ENCODE results near the gene SLC6A16. TPM values are rescaled to one million over a fixed set of nuclear protein-coding genes. Genes with fewer than 3 reads are reported as not detected.

The SLC6A16 gene
- total and polyA plus RNA-seq, 2 experiments from 2014 or later: 0.31 to 1.8 TPM

DNA sequence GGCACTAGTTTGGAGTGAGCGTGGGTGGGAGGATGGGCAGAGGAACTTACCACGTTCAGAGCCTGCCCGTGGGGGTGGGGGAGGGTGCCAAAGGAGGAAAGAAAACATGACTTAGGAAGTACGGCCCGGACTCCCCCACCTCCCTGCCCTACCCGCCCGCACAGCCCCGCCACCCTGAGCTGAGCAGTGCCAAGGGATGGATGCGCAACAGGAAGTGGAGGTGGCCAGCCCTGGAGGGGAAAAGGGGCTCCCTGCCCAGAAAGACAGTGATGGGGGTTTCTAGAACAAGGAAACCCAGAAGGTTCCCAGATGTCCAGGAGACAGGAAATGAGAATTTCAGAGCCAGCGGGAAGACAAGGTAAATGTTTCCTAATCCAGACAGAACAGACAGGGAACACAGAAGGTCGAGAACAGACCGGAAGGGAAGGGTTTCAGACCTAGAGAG, 30.9 kb upstream of the SLC6A16 start (continued):
- TF ChIP-seq, protein P1, sequence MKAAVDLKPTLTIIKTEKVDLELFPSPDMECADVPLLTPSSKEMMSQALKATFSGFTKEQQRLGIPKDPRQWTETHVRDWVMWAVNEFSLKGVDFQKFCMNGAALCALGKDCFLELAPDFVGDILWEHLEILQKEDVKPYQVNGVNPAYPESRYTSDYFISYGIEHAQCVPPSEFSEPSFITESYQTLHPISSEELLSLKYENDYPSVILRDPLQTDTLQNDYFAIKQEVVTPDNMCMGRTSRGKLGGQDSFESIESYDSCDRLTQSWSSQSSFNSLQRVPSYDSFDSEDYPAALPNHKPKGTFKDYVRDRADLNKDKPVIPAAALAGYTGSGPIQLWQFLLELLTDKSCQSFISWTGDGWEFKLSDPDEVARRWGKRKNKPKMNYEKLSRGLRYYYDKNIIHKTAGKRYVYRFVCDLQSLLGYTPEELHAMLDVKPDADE (IDR thresholded peaks at IDR 0.05): no peak

DNA sequence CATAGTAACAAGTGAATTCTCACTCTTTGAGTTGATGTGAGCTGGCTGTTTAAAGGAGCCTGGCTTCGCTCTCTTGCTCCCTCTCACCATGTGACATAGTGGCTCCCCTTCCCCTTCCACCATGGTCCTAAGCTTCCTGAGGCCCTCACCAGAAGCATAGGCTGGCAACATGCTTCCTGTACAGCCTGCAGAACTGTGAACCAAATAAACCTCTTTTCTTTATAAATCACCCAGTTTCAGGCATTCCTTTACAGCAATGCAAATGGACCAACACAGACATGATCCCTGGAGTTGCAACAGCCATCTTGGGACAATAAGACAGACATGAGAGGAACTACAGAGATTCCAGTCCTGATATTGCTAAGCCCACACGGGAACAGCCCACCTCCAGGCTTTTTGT, 24.6 kb upstream of the SLC6A16 start:
- 0 out of 2 replicates have a peak overlapping the region, but pooled peaks have one; percentile 35 for H3K27ac Mint-ChIP-seq
- no peak overlapping the region for H3K4me2 ChIP-seq
- DNase-seq (ENCODE audit: low spot score): no peak
- no peaks in the 10 kb centered on the region for H3K27me3 ChIP-seq (ENCODE audit: insufficient read depth)
- no peaks in the 10 kb centered on the region for H3K9me2 ChIP-seq (ENCODE audit: insufficient read depth)
- no peak overlapping the region for H3K27ac ChIP-seq (ENCODE audit: low read depth)
- ATAC-seq: no peak
- H3K4me1 ChIP-seq (ENCODE audit: insufficient read depth): no peaks in the 10 kb centered on the region
- peaks cover 59% of the 10 kb centered on the region for H3K36me3 ChIP-seq (ENCODE audit: insufficient read depth)
- H3F3A ChIP-seq (replicated peaks; ENCODE audit: low read depth): 0 out of 2 replicates have a peak, but pooled peaks cover 10% of the 10 kb centered on the region
- no peak overlapping the region for H3K4me3 ChIP-seq
- H3K9me3 Mint-ChIP-seq: peaks cover 3% of the 10 kb centered on the region; the same call in 1 of the 3 replicates
- peaks cover 6% of the 10 kb centered on the region; the same call in 2 of the 3 replicates for H3K4me1 Mint-ChIP-seq
- H2AFZ ChIP-seq: no peak overlapping the region
- peaks cover 6% of the 10 kb centered on the region; the same call in 1 of the 2 replicates for H4K20me1 ChIP-seq (replicated peaks; ENCODE audit: insufficient read depth)
- peaks cover 97% of the 10 kb centered on the region for H3K36me3 Mint-ChIP-seq (ENCODE audit: low read depth)
- H3K79me2 ChIP-seq (replicated peaks; ENCODE audit: insufficient read depth): peaks cover 3% of the 10 kb centered on the region
- H3K27me3 Mint-ChIP-seq (ENCODE audit: insufficient read depth, low read depth, poor library complexity): peaks cover 20% of the 10 kb centered on the region
- no peak overlapping the region for H3K4me3 Mint-ChIP-seq
- TF ChIP-seq, protein P2, sequence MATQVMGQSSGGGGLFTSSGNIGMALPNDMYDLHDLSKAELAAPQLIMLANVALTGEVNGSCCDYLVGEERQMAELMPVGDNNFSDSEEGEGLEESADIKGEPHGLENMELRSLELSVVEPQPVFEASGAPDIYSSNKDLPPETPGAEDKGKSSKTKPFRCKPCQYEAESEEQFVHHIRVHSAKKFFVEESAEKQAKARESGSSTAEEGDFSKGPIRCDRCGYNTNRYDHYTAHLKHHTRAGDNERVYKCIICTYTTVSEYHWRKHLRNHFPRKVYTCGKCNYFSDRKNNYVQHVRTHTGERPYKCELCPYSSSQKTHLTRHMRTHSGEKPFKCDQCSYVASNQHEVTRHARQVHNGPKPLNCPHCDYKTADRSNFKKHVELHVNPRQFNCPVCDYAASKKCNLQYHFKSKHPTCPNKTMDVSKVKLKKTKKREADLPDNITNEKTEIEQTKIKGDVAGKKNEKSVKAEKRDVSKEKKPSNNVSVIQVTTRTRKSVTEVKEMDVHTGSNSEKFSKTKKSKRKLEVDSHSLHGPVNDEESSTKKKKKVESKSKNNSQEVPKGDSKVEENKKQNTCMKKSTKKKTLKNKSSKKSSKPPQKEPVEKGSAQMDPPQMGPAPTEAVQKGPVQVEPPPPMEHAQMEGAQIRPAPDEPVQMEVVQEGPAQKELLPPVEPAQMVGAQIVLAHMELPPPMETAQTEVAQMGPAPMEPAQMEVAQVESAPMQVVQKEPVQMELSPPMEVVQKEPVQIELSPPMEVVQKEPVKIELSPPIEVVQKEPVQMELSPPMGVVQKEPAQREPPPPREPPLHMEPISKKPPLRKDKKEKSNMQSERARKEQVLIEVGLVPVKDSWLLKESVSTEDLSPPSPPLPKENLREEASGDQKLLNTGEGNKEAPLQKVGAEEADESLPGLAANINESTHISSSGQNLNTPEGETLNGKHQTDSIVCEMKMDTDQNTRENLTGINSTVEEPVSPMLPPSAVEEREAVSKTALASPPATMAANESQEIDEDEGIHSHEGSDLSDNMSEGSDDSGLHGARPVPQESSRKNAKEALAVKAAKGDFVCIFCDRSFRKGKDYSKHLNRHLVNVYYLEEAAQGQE (IDR thresholded peaks at IDR 0.05; ENCODE audit: unreplicated experiment): no peak
- TF ChIP-seq POLR2AphosphoS5 (IDR thresholded peaks at IDR 0.05; ENCODE audit: low read depth) (no peak), ZNF114 (CRISPR knock-in tag; IDR thresholded peaks at IDR 0.05) (no peak), EZH2phosphoT487 (IDR thresholded peaks at IDR 0.05; ENCODE audit: unreplicated experiment) (no peak), EZH2 (IDR thresholded peaks at IDR 0.05; ENCODE audit: low read depth, unreplicated experiment) (no peak), ZNF331 (CRISPR knock-in tag; IDR thresholded peaks at IDR 0.05; ENCODE audit: low read depth) (no peak), CREB1 (CRISPR knock-in tag; IDR thresholded peaks at IDR 0.05; ENCODE audit: low read depth) (no peak), STAT1 (IDR thresholded peaks at IDR 0.05; ENCODE audit: unreplicated experiment) (no peak)
- TF ChIP-seq, protein P1 (IDR thresholded peaks at IDR 0.05): no peak
- TF ChIP-seq, protein P3, sequence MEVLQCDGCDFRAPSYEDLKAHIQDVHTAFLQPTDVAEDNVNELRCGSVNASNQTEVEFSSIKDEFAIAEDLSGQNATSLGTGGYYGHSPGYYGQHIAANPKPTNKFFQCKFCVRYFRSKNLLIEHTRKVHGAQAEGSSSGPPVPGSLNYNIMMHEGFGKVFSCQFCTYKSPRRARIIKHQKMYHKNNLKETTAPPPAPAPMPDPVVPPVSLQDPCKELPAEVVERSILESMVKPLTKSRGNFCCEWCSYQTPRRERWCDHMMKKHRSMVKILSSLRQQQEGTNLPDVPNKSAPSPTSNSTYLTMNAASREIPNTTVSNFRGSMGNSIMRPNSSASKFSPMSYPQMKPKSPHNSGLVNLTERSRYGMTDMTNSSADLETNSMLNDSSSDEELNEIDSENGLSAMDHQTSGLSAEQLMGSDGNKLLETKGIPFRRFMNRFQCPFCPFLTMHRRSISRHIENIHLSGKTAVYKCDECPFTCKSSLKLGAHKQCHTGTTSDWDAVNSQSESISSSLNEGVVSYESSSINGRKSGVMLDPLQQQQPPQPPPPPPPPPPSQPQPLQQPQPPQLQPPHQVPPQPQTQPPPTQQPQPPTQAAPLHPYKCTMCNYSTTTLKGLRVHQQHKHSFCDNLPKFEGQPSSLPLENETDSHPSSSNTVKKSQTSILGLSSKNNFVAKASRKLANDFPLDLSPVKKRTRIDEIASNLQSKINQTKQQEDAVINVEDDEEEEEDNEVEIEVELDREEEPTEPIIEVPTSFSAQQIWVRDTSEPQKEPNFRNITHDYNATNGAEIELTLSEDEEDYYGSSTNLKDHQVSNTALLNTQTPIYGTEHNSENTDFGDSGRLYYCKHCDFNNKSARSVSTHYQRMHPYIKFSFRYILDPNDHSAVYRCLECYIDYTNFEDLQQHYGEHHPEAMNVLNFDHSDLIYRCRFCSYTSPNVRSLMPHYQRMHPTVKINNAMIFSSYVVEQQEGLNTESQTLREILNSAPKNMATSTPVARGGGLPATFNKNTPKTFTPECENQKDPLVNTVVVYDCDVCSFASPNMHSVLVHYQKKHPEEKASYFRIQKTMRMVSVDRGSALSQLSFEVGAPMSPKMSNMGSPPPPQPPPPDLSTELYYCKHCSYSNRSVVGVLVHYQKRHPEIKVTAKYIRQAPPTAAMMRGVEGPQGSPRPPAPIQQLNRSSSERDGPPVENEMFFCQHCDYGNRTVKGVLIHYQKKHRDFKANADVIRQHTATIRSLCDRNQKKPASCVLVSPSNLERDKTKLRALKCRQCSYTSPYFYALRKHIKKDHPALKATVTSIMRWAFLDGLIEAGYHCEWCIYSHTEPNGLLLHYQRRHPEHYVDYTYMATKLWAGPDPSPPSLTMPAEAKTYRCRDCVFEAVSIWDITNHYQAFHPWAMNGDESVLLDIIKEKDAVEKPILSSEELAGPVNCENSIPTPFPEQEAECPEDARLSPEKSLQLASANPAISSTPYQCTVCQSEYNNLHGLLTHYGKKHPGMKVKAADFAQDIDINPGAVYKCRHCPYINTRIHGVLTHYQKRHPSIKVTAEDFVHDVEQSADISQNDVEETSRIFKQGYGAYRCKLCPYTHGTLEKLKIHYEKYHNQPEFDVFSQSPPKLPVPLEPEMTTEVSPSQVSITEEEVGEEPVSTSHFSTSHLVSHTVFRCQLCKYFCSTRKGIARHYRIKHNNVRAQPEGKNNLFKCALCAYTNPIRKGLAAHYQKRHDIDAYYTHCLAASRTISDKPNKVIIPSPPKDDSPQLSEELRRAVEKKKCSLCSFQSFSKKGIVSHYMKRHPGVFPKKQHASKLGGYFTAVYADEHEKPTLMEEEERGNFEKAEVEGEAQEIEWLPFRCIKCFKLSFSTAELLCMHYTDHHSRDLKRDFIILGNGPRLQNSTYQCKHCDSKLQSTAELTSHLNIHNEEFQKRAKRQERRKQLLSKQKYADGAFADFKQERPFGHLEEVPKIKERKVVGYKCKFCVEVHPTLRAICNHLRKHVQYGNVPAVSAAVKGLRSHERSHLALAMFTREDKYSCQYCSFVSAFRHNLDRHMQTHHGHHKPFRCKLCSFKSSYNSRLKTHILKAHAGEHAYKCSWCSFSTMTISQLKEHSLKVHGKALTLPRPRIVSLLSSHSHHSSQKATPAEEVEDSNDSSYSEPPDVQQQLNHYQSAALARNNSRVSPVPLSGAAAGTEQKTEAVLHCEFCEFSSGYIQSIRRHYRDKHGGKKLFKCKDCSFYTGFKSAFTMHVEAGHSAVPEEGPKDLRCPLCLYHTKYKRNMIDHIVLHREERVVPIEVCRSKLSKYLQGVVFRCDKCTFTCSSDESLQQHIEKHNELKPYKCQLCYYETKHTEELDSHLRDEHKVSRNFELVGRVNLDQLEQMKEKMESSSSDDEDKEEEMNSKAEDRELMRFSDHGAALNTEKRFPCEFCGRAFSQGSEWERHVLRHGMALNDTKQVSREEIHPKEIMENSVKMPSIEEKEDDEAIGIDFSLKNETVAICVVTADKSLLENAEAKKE (CRISPR knock-in tag; IDR thresholded peaks at IDR 0.05): no peak
- TF ChIP-seq, protein P4, sequence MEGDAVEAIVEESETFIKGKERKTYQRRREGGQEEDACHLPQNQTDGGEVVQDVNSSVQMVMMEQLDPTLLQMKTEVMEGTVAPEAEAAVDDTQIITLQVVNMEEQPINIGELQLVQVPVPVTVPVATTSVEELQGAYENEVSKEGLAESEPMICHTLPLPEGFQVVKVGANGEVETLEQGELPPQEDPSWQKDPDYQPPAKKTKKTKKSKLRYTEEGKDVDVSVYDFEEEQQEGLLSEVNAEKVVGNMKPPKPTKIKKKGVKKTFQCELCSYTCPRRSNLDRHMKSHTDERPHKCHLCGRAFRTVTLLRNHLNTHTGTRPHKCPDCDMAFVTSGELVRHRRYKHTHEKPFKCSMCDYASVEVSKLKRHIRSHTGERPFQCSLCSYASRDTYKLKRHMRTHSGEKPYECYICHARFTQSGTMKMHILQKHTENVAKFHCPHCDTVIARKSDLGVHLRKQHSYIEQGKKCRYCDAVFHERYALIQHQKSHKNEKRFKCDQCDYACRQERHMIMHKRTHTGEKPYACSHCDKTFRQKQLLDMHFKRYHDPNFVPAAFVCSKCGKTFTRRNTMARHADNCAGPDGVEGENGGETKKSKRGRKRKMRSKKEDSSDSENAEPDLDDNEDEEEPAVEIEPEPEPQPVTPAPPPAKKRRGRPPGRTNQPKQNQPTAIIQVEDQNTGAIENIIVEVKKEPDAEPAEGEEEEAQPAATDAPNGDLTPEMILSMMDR (conservative IDR thresholded peaks at IDR 0.05; ENCODE audit: low read depth in 2 of 2): no peak
